ELF-1 (cell line): Measurements from ENCODE around the gene ATP5ME.

Source experiments
- DNase-seq: peaks from one replicate; pipeline ENCODE4 v3.0.0-alpha.2; 2016; ENCODE audit warnings: low read depth, low spot score

Gene ATP5ME

DNA sequence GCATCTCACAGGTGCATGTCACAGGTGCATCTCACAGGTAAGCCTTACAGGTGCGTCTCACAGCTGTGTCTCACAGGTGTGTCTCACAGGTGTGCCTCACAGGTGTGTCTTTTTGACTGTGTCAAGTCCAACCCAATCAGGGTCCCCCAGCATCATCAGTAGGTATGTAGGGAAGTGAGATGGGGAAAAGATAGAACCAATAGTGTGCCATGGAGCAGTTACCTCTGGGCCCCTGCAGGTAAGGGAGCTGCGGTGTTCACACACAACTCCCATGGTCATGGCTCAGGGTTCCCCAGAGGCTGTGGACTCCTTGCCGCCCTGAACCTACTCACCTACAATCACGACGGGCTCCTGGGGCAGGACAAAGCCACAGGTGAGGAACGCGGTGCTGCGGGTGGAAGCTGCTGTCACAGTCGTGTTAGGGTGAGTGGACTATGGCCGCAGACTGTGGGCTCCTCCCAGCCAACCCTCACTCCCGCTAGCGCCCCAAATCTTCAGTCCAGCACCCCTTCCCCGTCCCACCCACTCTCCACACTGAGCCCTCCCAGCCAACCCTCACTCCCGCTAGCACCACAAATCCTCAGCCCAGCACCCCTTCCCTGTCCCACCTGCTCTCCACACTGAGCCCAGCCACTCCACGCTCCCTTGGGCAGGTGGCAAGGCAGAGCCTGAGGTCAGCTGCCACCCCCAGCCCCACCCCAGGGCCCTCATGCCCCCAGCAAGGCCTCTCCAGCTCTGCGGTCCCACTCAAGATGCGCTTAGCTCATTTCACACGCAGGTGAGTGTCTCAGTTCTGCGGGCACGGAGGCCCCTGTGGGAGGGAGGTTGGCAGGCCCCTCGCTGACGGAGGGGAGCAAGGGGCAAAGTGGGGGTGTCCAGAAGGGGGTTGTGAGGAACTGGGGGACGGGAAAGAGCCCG is 50.8 kb downstream of the ATP5ME start:
- DNase-seq = no peak
